GM19238 (cell line): ENCODE measurements around the gene HAUS7.

Experiments
- DNase-seq: peaks from one replicate; pipeline ENCODE4 v3.0.0; 2011; ENCODE audit warnings: low spot score; ENCODE audit not compliant: insufficient read length

Gene HAUS7

DNA sequence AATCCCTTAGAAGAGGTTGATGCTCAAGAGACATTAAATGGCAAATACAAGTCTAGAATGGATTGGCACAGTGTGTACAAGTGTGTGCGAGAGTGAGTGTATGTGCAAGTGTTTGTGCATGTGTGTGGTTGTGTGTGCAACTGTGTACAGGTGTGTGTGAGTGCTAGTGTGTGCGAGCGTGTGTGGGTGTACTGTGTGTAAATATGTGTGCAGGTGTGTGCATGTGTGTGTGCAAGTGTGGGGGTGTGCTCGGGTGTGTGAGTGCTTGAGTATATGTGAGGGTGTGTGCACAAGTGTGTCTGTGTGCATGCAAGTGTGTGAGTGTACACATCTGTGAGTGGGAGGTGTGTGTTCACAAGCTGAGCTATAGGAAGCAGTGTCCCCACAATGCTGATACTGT lies 30.4 kb downstream of the HAUS7 start:
- DNase-seq = no peak

DNA sequence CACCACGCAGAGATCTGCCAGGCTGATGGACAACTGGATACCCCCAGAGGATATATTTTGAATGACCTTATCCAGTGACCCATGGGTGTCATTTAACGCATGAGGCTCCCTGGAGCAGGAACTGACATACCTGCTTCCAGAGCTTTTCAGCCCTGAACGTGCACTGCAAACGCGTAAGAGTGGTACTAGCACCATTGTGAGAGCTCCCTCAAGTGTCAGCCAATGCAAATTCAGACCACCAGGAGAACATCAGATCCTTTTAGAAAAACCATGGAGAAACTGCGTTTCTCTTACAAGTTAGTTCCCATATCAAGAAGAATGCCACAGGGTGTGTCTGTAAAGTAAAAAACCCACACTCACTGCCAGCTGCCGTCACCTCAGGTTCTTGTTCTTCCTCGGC lies 31.8 kb downstream of the HAUS7 start:
- DNase-seq = no peak

DNA sequence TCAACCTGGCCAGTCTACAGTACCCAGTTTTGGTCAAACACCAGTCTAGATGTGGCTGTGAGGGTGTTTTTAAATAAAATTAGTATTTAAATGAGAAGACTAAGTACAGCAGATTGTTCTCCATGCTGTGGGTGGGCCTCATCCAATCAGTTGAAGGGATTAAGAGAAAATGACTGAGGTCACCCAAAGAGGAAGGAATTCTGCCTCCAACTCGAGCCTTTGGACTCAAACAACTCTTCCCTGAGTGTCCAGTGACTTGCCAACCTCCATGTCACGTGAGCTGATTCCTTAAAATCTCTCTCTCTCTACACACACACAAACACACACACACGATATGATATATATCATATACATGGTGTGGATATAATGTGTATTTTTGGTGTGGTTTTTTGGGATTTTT lies 34.5 kb downstream of the HAUS7 start:
- DNase-seq = no peak

DNA sequence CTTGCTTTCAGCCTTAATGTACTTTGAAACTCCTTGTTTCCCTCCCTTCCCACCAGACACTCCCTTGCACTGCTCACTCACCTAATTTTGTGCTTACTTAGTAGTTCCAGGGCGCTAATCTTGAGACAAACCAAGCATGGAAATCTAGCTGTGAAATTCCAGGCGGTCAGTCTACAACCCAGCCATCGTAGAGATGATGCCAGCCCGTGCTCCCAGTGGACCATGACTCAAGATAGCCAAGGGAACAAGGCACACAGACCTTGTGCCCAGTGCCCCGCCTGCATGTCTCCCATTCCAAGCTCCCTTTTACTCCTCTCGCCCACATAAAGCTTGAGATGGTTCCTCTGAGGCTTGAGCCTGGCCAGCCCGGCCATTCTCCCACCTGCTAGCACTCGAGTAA lies 35.6 kb downstream of the HAUS7 start:
- no peak for DNase-seq

DNA sequence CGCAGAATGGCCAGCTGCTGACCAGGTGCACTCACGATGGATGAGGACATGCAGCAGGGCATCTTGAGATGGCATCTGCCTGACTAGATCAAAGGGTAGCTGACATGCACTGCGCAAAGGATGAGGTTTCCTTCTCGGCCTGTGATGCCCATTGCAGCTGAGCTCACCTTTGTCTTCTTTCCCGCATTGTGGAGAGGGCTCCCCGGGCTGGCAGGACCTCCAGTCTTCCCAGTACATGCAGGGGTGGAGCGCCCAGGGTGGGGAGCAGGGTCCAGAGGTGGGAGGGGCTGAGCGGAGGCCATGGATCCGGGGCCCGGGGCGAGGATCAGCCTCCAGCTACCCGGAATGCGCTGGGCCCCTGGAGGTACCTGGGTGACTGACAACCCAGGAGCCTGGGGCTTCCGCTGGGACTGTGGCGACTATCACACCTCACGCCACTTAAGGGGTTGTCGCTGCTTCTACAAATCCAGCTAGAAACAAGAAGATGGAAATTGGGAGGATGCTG lies 36.5 kb downstream of the HAUS7 start:
- no peak for DNase-seq

DNA sequence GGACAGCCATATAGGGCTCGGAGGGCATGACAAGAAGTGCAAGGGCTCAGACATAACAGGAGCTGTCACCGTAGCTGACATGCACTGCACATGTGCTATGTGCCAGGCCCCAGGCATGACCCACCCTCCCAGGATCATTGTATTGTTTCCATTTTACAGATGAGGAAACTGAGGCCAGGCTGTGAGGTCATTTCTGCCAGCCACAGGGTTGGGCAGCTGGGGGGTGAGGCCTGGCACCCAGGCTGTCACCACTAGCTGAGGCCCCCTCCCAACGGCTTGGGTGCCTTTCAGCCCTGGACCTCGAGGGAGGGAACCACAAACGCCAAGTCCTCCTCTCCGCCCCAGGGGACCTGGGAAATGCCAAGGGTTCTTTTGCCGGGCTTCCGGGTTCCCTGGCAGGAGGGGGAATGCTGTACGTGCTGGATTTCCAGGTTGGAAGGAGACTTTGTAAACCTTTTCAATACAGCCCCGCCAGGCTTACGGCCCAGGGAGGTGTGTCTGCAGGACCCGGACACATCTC lies 37.2 kb downstream of the HAUS7 start:
- no peak for DNase-seq

DNA sequence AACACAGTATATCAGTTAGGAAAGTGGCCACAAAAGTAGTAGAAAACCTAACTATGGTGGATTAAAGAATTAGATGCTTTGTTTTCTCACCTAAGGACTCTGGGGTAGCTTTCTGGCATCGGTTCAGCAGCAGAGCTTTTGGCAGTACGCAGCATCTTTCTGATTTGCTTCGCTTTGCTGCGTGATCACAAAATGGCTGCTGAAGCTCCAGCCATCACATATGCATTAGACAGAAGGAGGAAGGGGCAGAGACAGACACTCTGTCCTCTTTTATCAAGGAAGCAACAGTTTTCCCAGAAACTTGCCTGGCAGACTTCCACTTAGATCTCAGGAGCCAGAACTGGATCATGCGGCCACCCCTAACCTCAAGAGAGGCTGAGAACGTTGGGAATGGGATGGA lies 39.6 kb downstream of the HAUS7 start:
- no peak for DNase-seq

DNA sequence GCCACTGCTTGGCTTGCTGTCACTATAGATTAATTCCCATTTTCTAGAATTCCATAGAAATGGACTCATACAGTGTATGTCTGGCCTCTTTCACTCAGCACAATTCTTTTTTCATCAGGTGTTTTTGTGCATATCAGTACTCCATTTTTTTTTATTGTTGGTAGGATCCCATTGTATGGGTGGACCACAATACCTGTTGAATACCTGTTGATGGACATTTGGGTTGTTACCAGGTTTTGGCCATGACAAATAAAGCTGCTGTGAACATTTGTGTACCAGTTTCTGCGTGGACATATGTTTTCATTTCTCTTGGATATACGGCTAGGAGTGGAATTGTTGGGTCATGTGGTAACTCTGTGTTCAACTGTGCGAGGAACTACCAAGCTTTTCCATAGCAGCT lies 44.2 kb downstream of the HAUS7 start:
- DNase-seq = no peak

DNA sequence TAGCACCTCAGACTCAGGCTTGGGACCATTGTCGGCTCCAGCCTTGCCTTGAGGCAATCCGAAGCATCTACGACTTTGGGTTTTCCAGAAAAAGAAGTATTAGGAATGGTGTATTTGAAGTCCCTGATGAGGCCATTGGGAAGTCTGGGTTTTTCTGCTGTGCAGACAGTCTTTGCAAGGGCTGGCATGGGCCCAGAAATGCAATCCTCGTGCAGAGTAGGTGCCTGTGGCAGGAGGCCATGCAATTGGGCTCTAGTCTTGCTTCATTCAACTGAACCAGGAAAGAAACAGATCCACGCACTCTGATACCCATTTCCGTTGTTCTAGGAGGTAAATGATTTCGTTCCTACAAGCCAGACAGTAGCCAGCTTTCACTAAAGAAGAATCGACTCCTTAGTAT lies 46.7 kb downstream of the HAUS7 start:
- no peak for DNase-seq

DNA sequence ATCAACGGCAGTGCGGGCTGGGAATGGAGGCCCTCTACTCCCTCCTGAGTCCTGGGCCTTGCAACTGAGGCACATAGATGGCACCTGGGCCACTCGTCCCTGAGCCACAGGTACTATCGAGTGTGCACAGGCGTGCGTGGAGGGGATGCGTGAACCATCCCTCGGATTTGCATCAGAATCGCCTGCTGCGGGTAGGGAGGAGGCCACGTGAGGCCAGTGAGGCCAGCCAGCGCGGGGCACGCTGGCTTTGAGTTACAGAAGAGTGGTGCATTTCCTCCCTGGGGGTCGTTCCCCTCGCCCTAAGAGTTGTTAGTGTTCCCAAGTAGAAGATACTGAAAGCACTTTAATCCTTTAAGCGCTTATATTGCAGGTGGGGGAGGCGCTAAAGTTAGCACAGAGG lies 48.5 kb downstream of the HAUS7 start:
- DNase-seq = no peak

DNA sequence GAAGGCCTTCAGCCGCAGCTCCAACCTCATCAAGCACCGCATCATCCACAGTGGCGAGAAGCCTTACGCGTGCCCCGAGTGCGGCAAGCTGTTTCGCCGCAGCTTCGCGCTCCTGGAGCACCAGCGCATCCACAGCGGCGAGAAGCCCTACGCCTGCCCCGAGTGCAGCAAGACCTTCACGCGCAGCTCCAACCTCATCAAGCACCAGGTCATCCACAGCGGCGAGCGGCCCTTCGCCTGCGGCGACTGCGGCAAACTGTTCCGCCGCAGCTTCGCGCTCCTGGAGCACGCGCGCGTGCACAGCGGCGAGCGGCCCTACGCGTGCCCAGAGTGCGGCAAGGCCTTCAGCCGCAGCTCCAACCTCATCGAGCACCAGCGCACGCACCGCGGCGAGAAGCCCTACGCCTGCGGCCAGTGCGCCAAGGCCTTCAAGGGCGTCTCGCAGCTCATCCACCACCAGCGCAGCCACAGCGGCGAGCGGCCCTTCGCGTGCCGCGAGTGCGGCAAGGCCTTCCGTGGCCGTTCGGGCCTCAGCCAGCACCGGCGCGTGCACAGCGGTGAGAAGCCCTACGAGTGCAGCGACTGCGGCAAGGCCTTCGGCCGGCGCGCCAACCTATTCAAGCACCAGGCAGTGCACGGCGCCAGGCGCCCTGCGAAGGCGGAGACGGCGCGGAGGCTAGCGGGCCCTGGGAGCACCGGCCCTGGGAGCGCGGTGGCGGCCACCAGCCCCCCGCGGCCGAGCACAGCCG lies 49.4 kb downstream of the HAUS7 start:
- no peak for DNase-seq

DNA sequence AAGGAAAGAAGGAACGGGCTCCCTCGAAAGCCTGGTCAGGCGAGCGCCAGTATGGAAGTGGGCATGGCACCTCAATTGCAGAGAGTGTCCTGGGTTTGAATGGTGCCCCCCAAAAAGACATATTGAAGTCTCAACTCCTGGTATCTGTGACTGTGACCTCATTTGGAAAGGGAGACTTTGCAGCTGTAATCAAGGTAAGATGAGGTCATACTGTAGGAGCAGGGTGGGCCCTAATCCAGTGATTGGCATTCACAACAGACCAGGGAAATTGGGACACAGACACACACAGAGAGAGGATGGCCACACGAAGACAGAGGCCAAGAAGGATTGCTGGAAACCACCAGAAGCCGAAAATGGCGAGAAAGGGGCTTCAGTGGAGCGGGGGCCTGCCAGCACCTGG lies 52.7 kb downstream of the HAUS7 start:
- DNase-seq = no peak

DNA sequence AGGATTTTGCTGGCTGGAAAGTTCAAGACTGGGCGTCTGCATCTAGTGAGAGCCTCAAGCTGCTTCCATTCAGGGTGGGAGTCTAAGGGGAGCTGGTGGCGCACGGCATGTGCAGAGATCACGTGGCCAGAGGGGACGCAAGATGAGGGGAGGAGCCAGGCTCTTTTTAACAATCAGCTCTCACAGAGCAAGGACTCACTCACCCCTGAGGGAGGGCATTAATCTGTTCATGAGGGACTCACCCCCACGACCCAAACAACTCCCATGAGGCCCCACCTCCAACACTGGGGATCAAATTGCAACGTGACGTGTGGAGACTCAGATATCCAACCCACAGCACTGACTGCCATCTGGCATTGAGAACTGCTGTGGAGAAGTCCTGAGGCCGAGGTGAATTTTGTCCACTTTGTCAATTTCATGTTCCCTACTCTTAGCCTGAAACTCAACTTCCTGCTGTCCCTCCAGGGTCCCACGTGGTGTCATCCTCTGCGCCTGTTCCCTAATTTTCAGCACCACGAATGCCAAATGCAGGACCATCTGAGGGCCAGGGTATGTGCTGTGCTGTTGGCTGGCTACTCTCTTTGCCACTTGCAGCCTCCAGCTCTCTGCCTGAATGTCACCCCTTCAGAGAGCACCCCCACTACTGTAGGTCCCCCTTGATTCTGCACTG lies 53.5 kb downstream of the HAUS7 start:
- DNase-seq = no peak

DNA sequence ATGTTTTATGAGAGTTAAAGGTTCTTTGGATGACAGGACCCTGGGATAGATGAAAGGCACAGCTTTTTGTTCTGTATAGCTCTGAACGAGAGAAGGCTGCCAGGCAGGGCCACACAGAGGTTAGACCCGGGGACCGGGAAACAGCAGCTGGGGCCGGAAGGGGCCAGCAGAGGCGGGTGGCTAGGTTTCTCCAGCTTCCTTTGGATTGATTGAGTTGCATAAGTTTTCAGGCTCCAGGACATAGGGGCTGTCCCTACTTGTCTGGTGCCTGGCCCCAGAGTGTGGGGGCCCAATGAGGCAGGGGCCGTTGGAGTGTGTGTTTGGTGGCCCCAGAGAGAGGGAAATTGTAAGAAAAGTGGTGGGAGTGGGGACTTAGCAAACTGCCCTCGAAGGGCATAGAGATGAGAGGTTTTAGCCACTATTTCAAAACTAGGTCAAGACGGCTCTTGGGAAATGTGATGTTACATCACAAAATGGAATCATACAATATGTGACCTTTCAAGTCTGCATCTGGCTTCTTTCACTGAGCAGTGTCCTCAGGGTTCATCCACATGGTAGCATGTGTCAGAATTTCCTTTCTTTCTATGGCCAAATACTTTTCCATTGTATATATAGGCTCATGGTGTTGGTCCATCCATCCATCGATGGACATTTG lies 55.4 kb downstream of the HAUS7 start:
- no peak for DNase-seq

DNA sequence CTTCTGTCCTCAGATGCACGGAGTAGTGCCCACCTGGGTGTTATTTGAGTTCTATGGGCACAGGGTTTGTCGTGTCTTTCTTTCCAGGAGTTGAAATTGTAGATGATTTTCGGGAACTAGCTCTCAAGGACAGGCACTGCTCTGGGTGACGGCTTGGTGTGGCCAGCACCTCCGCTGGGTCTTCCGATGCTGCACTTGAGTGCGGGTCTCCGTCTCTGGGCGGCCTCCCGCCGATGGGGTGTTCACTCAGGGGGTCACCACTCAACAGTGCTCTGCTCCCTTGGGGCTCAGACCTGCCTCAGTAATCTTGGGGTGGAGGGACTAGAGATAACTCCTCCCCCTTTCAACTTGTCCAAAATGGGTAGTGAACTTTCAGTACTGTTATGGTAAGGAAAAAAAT lies 56.6 kb downstream of the HAUS7 start:
- DNase-seq = no peak

DNA sequence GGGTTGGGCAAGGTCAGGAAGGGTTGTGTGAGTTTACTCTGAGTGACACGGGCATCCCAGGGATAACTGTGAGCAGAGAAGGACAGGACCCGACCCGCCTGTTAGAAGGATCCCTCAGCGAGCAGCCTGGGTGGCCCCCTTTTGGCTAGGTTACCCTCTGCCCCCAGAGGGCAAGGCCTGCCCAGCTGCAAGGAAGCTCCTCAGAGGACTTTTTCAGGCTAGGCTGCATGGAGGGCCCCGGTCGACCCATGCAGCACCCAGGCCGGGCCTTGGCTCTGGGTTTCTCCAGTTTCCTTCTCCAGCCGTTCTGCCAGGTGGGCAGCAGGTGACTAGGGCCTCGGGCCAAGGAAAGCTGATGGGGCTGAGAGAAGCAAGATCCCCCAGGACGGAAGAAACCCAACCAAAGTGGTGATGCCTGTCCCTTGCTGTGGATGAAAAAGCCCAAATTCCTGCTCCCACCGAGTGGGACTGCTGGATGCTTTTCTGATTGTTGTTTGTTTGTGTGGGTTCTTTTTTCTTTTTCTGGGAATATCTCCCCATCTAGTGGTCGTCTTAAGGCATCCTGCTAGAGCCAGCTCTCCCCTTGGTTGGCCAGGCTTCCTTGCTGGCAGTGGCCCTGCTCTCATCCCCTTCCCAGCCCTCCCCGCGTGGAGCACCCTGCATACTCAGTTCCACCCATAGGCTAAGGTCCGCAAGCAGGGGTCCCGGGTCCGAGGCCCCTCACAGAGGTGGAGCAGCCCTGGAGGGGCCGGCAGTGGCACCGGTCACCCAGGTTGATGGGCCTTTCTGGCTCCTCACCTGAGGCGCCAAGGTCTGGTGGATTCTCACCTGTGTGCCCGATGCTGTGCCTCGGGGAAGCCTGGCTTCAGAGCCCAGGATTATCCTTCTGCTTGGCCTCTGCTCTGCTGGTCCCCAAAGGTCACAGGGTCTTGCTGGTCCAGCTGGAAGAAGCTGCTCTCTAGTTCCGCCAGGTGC lies 57.3 kb downstream of the HAUS7 start:
- no peak for DNase-seq

DNA sequence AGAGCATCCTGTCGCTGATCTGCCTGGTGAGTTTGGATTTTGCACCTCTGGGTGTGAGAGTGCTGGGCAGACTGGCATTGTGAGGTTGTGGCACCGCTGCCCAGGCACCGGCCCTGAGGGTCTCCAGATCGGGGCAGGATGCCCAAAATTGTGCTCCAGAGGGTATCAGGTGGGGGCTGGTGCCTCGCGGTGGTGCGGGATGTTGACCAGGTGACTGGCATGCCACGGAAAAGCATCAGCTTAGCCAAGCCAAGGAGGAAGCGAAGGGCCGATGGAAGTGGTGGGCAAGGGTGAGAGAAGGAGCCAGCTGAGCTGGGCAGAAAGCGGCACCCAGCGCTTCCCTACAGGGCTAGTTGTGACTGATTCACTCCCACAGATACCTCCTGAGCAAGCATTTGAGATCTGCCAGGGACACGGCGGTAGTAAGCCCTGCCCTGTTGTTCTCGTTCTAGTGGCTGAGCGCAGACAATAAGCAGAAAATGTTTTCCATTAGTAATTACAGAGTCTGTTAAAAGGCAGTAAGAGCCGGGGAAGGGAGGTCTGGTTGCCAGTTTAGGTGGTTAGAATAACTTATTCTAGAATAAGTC lies 58.3 kb downstream of the HAUS7 start:
- DNase-seq = no peak

DNA sequence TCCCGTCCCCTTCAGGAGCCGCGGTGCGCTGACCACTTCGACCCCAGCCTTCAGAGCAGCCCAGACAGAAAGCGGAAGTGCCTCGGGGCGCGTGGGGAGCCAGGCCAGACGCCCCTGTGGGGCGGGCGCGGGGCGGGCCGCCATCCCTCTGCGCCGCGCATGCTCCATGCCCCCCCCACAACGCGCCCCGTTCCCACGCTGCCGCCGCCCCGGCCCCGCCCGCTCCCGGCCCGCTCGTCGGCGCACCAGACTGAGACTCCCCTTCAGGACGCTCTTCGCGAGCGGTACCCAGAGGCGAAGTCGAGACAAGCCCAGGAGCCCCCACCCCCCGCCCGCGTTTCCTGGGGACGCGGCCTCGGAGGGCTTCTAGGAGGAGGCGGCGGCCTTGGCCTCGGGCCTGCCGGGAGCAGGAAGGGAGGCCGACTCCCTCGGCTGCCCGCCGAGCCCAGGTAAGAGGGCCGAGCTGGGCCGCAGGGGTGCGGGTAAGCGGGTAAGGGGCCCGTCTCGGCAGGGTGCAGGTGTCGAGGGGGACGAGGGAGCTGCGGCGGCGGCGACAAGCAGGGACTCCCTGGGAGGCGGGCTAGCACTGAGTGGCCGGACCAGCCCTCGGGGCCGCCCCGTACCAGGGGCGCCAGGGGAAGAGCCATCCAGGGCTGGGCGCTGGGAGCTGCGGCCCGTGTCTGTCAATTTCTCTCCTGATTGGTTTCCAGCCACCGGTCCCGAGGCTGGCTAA lies 59.0 kb downstream of the HAUS7 start, which contains the start of gene ZFP92:
TSS of gene ZFP92 (plus strand) at position 218 of the 733 bp plus-strand sequence. CDS start 6,851 bp downstream, outside the sequence.
- peak; percentile 44 for DNase-seq

DNA sequence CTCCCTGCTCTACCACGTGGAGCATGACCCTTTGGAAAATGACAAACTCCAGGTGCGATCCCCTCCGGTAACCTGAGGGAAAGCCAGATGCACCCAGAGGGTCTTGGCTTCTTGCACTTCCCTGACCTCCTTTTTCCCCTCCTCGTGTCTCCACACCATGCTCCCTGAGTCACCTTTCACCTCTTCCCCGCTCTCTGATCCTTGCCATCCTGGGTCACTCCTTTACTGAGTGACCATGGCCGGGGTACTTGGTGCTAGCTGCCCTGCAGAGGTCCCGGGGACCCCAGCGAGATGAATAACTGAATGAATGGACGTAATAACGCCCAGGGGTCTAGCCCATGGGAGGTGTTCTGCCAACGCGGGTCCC lies 59.5 kb downstream of the HAUS7 start:
- no peak for DNase-seq

DNA sequence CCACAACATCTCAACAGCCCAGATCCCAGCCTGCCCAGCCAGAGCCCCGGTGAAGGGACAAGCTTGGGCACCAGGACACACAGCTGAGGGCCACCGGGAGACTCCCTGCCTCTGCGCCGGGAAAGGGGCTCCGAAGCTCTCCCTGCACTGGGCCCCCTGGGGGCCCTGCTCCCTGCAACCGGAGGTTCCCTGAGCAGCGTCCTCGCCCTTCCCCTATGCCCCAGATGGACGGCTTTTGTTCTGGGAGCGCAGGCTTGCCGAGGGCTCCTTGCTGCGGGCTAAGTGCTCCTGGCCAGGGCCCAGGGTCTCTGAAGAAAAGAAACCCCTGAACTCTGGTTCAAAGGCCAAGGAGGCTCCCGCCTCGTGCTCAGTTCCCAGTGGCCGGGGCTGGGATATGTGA lies 60.0 kb downstream of the HAUS7 start:
- no peak for DNase-seq
